ENCODE data around the gene GAS6.

Gene GAS6

GRCh38 chr13:113823771-113824170, 40.1 kb downstream of the GAS6 start:
- TF ChIP-seq ZNF274 (IDR thresholded peaks at IDR 0.05; ENCODE audit: low read depth, low read length), result no peak
- H3K4me3 ChIP-seq (ENCODE audit: low read length), result no peak overlapping the region

DNA sequence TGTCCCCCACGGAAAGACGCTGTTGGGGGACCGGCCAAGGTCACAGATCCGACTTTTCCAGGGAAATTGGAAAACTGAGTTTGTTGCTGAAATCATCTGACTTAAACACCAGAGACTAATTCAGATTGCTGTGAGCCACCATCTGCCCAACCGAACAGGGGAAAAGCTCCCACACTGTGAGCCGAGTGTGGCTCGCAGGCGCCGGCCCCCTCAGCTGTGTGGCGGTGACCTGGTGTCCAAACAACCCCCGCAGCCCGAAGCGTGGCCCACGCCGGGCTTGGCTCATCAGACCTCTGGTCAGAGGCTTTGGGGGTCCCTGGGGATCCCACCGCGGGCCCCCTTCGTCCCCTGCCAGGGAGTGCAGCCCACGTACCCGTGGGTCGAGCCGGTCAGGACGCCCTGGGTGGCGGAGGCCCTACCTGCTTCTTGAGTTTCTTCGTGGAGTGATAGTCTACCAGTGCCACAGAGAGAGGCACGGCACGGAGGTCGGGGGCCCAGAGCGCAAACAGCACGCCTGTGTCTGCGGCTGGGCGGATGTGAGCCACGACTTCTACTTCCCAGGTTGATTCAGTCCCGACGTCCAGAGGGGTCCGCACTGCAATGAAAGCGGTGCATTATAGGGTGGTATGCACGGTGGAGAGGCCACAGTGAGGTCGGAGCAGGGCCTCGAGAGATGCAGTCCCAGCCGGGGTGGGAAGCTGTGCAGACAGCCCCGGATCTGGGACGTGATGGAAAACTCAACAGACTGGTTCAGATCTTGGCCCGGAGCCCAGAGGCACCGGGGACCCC, 40.7 kb downstream of the GAS6 start:
- no peak overlapping the region for H3K4me3 ChIP-seq (ENCODE audit: low read length)
- no peak for TF ChIP-seq ZNF274 (IDR thresholded peaks at IDR 0.05; ENCODE audit: low read depth, low read length)

- H3K4me3 ChIP-seq (ENCODE audit: low read length), result no peak overlapping the region
- TF ChIP-seq ZNF274 (IDR thresholded peaks at IDR 0.05; ENCODE audit: low read depth, low read length), result no peak
Measured at GRCh38 chr13:113822266-113822665, 41.6 kb downstream of the GAS6 start.

- no peak overlapping the region for H3K4me3 ChIP-seq (ENCODE audit: low read length)
Measured at GRCh38 chr13:113821847-113822246, 42.0 kb downstream of the GAS6 start.

DNA sequence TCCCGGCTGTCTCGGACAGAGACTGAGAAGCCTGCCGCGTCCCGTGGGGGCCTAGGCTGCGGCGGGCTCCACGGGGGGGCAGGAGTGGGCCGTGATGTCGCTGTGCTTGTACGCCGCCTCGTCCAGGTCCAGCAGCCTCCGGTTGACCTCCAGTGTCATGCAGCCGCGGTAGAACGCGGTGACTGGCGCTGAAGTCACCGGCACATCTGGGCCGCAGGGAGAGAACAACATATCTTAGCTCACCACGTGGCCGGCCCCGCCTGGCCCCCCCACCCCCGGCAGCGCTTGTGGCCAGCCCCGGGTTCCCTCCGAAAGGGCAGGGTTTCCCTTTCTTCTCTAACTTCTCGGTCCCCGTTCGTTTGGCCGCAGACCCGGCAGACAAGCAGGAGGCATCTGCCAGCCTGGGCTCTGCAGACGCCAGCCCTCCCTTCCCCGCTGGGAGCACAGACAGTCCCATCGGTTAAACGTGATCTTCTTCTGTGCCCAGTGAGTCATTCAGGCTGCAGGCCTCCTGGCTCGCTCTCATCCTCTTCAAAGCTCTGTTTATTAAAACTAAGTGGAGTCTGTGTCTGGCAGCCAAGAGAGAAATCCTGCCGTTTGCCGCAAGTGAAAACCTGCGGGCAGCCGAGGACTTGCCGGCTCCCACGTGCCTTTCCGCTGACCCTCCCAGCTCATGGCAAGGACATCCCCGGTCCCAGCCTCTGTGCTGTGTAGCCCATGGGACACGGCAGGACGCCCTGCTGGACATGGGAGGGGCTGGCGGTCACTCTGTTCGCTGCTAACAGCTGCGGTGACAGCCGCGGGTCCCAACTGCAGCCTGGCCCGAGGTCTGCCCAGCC, 42.8 kb downstream of the GAS6 start:
- no peak for TF ChIP-seq ZNF274 (IDR thresholded peaks at IDR 0.05; ENCODE audit: low read depth, low read length)
- H3K4me3 ChIP-seq (ENCODE audit: low read length), result no peak overlapping the region

More at GRCh38 chr13:113821847-113822246, 42.0 kb downstream of the GAS6 start:
- no peak for TF ChIP-seq ZNF274 (IDR thresholded peaks at IDR 0.05; ENCODE audit: low read depth, low read length)

GRCh38 chr13:113819731-113820715, 43.9 kb downstream of the GAS6 start:
- no peak for TF ChIP-seq ZNF274 (IDR thresholded peaks at IDR 0.05; ENCODE audit: low read depth, low read length)
- no peak overlapping the region for H3K4me3 ChIP-seq (ENCODE audit: low read length)

GRCh38 chr13:113819341-113819730, 44.5 kb downstream of the GAS6 start:
- no peak for TF ChIP-seq ZNF274 (IDR thresholded peaks at IDR 0.05; ENCODE audit: low read depth, low read length)
- H3K4me3 ChIP-seq (ENCODE audit: low read length), result no peak overlapping the region

GRCh38 chr13:113818700-113819295, 45.1 kb downstream of the GAS6 start:
- TF ChIP-seq ZNF274 (IDR thresholded peaks at IDR 0.05; ENCODE audit: low read depth, low read length), result no peak
- no peak overlapping the region for H3K4me3 ChIP-seq (ENCODE audit: low read length)

DNA sequence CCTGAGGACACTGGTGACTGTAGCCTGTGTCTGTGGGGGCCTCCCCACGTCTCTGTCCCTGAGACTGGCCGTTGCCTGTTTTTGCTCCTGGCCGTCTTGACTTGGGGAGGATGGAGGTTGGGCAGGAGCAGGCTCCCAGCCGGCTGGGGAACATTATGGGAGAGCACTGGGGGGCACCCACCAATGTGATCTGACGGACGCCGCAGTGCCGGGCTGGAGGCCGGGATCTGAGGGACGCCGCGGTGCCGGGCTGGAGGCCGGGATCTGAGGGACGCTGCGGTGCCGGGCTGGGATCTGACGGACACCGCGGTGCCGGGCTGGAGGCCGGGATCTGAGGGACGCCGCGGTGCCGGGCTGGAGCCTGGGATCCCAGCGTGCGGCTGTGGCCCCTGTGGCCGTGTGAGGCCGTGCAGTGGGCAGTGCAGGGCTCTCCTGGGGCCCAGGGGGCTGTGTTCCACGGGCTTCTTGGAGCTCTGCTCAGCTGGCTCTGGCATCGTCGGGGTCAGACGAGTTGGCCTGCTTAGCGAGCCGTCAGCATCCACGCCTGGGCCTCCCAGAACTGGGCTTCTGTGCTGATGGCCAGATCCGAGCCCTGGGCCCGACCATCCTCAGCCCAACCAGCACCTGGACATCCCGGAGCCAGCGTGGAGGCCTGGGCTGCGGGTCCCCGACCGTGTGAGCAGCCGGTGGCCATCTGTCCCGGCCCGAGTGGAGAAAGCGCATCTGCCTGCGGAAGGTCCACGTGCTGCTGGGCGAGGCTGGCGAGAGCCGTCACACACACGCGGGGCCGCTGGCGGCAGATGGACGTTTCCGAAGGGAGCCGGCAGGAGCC, 45.8 kb downstream of the GAS6 start:
- H3K4me3 ChIP-seq (ENCODE audit: low read length), result no peak overlapping the region
- TF ChIP-seq ZNF274 (IDR thresholded peaks at IDR 0.05; ENCODE audit: low read depth, low read length), result no peak

- no peak overlapping the region for H3K4me3 ChIP-seq (ENCODE audit: low read length)
- TF ChIP-seq ZNF274 (IDR thresholded peaks at IDR 0.05; ENCODE audit: low read depth, low read length), result no peak
Measured at GRCh38 chr13:113816946-113817859, 46.7 kb downstream of the GAS6 start.

- H3K4me3 ChIP-seq (ENCODE audit: low read length), result peak overlapping the region; percentile 69; the same call in 1 of the 2 replicates
- TF ChIP-seq ZNF274 (IDR thresholded peaks at IDR 0.05; ENCODE audit: low read depth, low read length), result no peak
Measured at GRCh38 chr13:113816254-113816929, 47.5 kb downstream of the GAS6 start.
